HepG2 (cell line): ENCODE results near the gene NUDT21. TPM values are rescaled to one million over a fixed set of nuclear protein-coding genes. Genes with fewer than 3 reads are reported as not detected.

Experiments used
- ARID4A ChIP-seq: sonication (generic); formaldehyde crosslinking; IDR thresholded peaks from 2 replicates; pipeline ENCODE4 v1.5.0; 2020; ENCODE audit warnings: mild to moderate bottlenecking, missing genetic modification reagents, borderline replicate concordance
- ASH2L ChIP-seq: fragments of 300-600, 200-600 bp; sonication (generic); IDR thresholded peaks from 2 replicates; pipeline ENCODE4 v1.7.0; 2017; ENCODE audit warnings: low read depth, mild to moderate bottlenecking, moderate library complexity, mixed read lengths, low read length; ENCODE audit not compliant: insufficient read length
- ELK4 ChIP-seq: sonication (generic); formaldehyde crosslinking; IDR thresholded peaks from 2 replicates; pipeline ENCODE4 v1.9.0; 2021; ENCODE audit warnings: missing genetic modification reagents, borderline replicate concordance
- HNRNPLL ChIP-seq: fragments of 200-400 bp; formaldehyde crosslinking; IDR thresholded peaks from 2 replicates; pipeline ENCODE4 v1.6.1; 2017; ENCODE audit warnings: mild to moderate bottlenecking, low read depth, low read length; ENCODE audit not compliant: poor library complexity, severe bottlenecking
- HOXA3 ChIP-seq: sonication (generic); formaldehyde crosslinking; IDR thresholded peaks from 2 replicates; pipeline ENCODE4 v1.5.0; 2020; ENCODE audit warnings: missing genetic modification reagents
- JUNB ChIP-seq: sonication (generic); formaldehyde crosslinking; IDR thresholded peaks from 2 replicates; pipeline ENCODE4 v1.8.0; 2022; ENCODE audit warnings: missing genetic modification reagents, mild to moderate bottlenecking, borderline replicate concordance
- NONO ChIP-seq, 2 experiments: fragments of 450-650 bp in 1 of 2; sonication (generic) in 1 of 2; formaldehyde crosslinking in 1 of 2; IDR thresholded peaks in 1 of 2; conservative IDR thresholded peaks in 1 of 2; 2 replicates each; pipeline versions ENCODE4 v1.6.1 to v1.8.0; 2017 to 2022; ENCODE audit warnings: mild to moderate bottlenecking in 1 of 2, missing genetic modification reagents in 1 of 2, moderate library complexity in 1 of 2
- PHF21A ChIP-seq: sonication (generic); formaldehyde crosslinking; IDR thresholded peaks from 2 replicates; pipeline ENCODE4 v1.5.0; 2020; ENCODE audit warnings: mild to moderate bottlenecking, missing genetic modification reagents
- SP1 ChIP-seq, 2 experiments: fragments of 450-650 bp in 1 of 2; sonication (generic) in 1 of 2; formaldehyde crosslinking in 1 of 2; IDR thresholded peaks; 2 replicates each; pipeline versions ENCODE4 v1.4.0 to v1.6.1; 2016 to 2020; ENCODE audit warnings: missing genetic modification reagents in 1 of 2
- TFDP2 ChIP-seq: sonication (generic); formaldehyde crosslinking; IDR thresholded peaks from 2 replicates; pipeline ENCODE4 v1.4.0; 2020; ENCODE audit warnings: missing genetic modification reagents
- YY1 ChIP-seq: IDR thresholded peaks from 2 replicates; pipeline ENCODE4 v1.6.1; 2011; ENCODE audit warnings: low read length, low read depth, moderate library complexity, mild to moderate bottlenecking; ENCODE audit not compliant: insufficient read depth, insufficient replicate concordance
- ZC3H4 ChIP-seq: sonication (generic); formaldehyde crosslinking; IDR thresholded peaks from 2 replicates; pipeline ENCODE4 v1.4.0; 2020; ENCODE audit warnings: missing genetic modification reagents, borderline replicate concordance
- ZFP90 ChIP-seq: sonication (generic); formaldehyde crosslinking; IDR thresholded peaks from 2 replicates; pipeline ENCODE4 v1.8.0; 2022; ENCODE audit warnings: missing genetic modification reagents, mild to moderate bottlenecking, inconsistent platforms, borderline replicate concordance
- ZNF329 ChIP-seq: sonication (generic); formaldehyde crosslinking; IDR thresholded peaks from 2 replicates; pipeline ENCODE4 v1.9.0; 2021; ENCODE audit warnings: low read depth, mild to moderate bottlenecking, missing genetic modification reagents
- ZNF616 ChIP-seq: sonication (generic); formaldehyde crosslinking; IDR thresholded peaks from 2 replicates; pipeline ENCODE4 v1.5.0; 2020; ENCODE audit warnings: low read depth, mild to moderate bottlenecking, missing genetic modification reagents
- ZNF639 ChIP-seq: conservative IDR thresholded peaks from 2 replicates; pipeline ENCODE4 v1.6.1; 2018; ENCODE audit warnings: missing genetic modification reagents
- ZNF652 ChIP-seq: IDR thresholded peaks from 2 replicates; pipeline ENCODE4 v1.6.1; 2016; ENCODE audit warnings: low read depth, borderline replicate concordance
- polyA plus RNA-seq, 8 experiments: library from polyadenylated mRNA; depleted of rRNA in 3 of 8; stranded (reverse) in 7 of 8; unstranded in 1 of 8; fragments of >200 nt; fragmentation: Illumina TruSeq in 4 of 8; extraction: Trizol in 4 of 8; gene quantifications; 2 replicates each; pipeline versions ENCODE4 v1.2.1 to v1.2.3, GENCODE V29; 2011 to 2016; ENCODE audit warnings: low read depth in 4 of 8, missing spikeins in 1 of 8, mixed read lengths in 1 of 8; ENCODE audit not compliant: insufficient read depth in 1 of 8
- total RNA-seq, 5 experiments: library from RNA; depleted of rRNA; stranded (reverse); fragments of >200 nt; fragmentation: Illumina TruSeq; extraction: Trizol; gene quantifications; 2 replicates each; pipeline ENCODE4 v1.2.3, GENCODE V29; 2016; ENCODE audit warnings: low read depth in 1 of 5
- TF ChIP-seq, protein P1 (sequence below): sonication (generic); formaldehyde crosslinking; IDR thresholded peaks from 2 replicates; pipeline ENCODE4 v1.4.0; 2020; ENCODE audit warnings: mild to moderate bottlenecking, missing genetic modification reagents

The NUDT21 gene
- total and polyA plus RNA-seq, 2 of the 13 experiments (the other 11 are each of a cell fraction or from before 2014, with no cell fraction given): 177 to 210 TPM

GRCh38 chr16:56425439-56425832 is 25.7 kb downstream of the NUDT21 start, which contains the start of gene AMFR (continued):
- TF ChIP-seq SP1 (IDR thresholded peaks at IDR 0.05) (no peak), SP1 (CRISPR knock-in tag; IDR thresholded peaks at IDR 0.05) (peak; percentile 66; the same call in 1 of the 2 replicates), JUNB (no peak), HOXA3 (CRISPR knock-in tag) (peak; percentile 74), ELK4 (0 out of 2 replicates have a peak, but pooled peaks have one; percentile 56), NONO (IDR thresholded peaks at IDR 0.05) (no peak), NONO (CRISPR knock-in tag; conservative IDR thresholded peaks at IDR 0.05) (0 out of 2 replicates have a peak, but pooled peaks have one; percentile 10), ASH2L (peak; percentile 33), ZC3H4 (no peak), ZNF652 (CRISPR knock-in tag) (no peak), HNRNPLL (peak; percentile 60), YY1 (peak; percentile 47), PHF21A (CRISPR knock-in tag) (peak; percentile 82; the same call in 1 of the 2 replicates), ZNF639 (peak; percentile 25; the same call in 1 of the 2 replicates), ZNF616 (0 out of 2 replicates have a peak, but pooled peaks have one; percentile 17), ZFP90 (CRISPR knock-in tag) (0 out of 2 replicates have a peak, but pooled peaks have one; percentile 17), TFDP2 (CRISPR knock-in tag) (0 out of 2 replicates have a peak, but pooled peaks have one; percentile 31), ARID4A (CRISPR knock-in tag) (peak; percentile 23; the same call in 1 of the 2 replicates), ZNF329 (0 out of 2 replicates have a peak, but pooled peaks have one; percentile 17)
- TF ChIP-seq, protein P1, sequence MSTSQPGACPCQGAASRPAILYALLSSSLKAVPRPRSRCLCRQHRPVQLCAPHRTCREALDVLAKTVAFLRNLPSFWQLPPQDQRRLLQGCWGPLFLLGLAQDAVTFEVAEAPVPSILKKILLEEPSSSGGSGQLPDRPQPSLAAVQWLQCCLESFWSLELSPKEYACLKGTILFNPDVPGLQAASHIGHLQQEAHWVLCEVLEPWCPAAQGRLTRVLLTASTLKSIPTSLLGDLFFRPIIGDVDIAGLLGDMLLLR: no peak
